IMR-90 (cell line): ENCODE measurements around the gene LRP1-AS. TPM values are rescaled to one million over a fixed set of nuclear protein-coding genes. Genes with fewer than 3 reads are reported as not detected.
A peak's percentile ranks its signal among the peaks of the same experiment; 100 is the strongest.

Experiments used
- ATAC-seq: fragments of 200-7000 bp; cut with Tn5 transposase; 2 replicates; pipeline ENCODE4 v1.9.1; 2020; ENCODE audit warnings: low read depth, mild to moderate bottlenecking, moderate library complexity
- BruUV-seq: library from RNA; stranded (reverse); fragments of 400-500 nt; replicated peaks from 2 replicates; lab custom pipeline; 2021; lab: Mats Ljungman, UMichigan
- CTCF ChIA-PET: fragments of 300-600 bp; formaldehyde crosslinking; extraction: SDS; loops from one replicate; lab custom pipeline; 2021; ENCODE audit warnings: antibody characterized with exemption; lab: Yijun Ruan, JAX
- POLR2A ChIA-PET: fragments of 300-600 bp; sonication (Branson Sonifier 250); formaldehyde crosslinking; loops from one replicate; lab custom pipeline; 2022; ENCODE audit warnings: antibody characterized with exemption; ENCODE audit not compliant: unreplicated experiment; lab: Charles Lee
- DNase-seq: peaks from one replicate; pipeline ENCODE4 v3.0.0; 2013
- H2AFZ ChIP-seq: replicated peaks from 2 replicates; pipeline ENCODE3; 2013; ENCODE audit warnings: low read length, mild to moderate bottlenecking; ENCODE audit not compliant: poor library complexity
- H2AK5ac ChIP-seq: 2 replicates; pipeline ENCODE4 v1.6.1; 2013; ENCODE audit warnings: low read depth, low read length, inconsistent platforms
- H2AK9ac ChIP-seq: replicated peaks from 2 replicates; pipeline ENCODE3; 2013; ENCODE audit warnings: mild to moderate bottlenecking, low read depth, low read length, moderate library complexity; ENCODE audit not compliant: poor library complexity
- H2BK120ac ChIP-seq: 2 replicates; pipeline ENCODE4 v1.6.1; 2013; ENCODE audit warnings: low read depth, low read length, inconsistent platforms
- H2BK15ac ChIP-seq: 3 replicates; pipeline ENCODE4 v1.6.1; 2013; ENCODE audit warnings: low read depth, low read length, inconsistent platforms
- H2BK20ac ChIP-seq: 2 replicates; pipeline ENCODE4 v1.6.1; 2013; ENCODE audit warnings: low read depth, mild to moderate bottlenecking, inconsistent platforms, low read length, moderate library complexity
- H2BK5ac ChIP-seq: 2 replicates; pipeline ENCODE4 v1.6.1; 2013; ENCODE audit warnings: mild to moderate bottlenecking, low read depth, low read length, inconsistent platforms; ENCODE audit not compliant: poor library complexity, severe bottlenecking
- H3K14ac ChIP-seq: replicated peaks from 2 replicates; pipeline ENCODE4 v1.6.1; 2013; ENCODE audit warnings: low read depth, low read length, inconsistent platforms
- H3K18ac ChIP-seq: 2 replicates; pipeline ENCODE4 v1.6.1; 2013; ENCODE audit warnings: low read depth, low read length, control low read depth
- H3K23ac ChIP-seq: 2 replicates; pipeline ENCODE4 v1.6.1; 2013; ENCODE audit warnings: low read depth, low read length, inconsistent platforms
- H3K27ac ChIP-seq: 2 replicates; pipeline ENCODE4 v1.5.1; 2013; ENCODE audit warnings: mild to moderate bottlenecking, control low read depth, low read length; ENCODE audit not compliant: insufficient read depth
- H3K27me3 ChIP-seq: 2 replicates; pipeline ENCODE4 v1.6.1; 2013; ENCODE audit warnings: low read length; ENCODE audit not compliant: control insufficient read depth, insufficient read depth
- H3K36me3 ChIP-seq: 2 replicates; pipeline ENCODE4 v1.6.1; 2013; ENCODE audit warnings: low read length, mixed read lengths; ENCODE audit not compliant: control insufficient read depth, insufficient read depth
- H3K4ac ChIP-seq: 2 replicates; pipeline ENCODE4 v1.6.1; 2013; ENCODE audit warnings: low read depth, low read length, inconsistent platforms
- H3K4me1 ChIP-seq: 2 replicates; pipeline ENCODE4 v1.6.1; 2013; ENCODE audit warnings: low read length, mixed read lengths; ENCODE audit not compliant: control insufficient read depth, insufficient read depth
- H3K4me2 ChIP-seq: 2 replicates; pipeline ENCODE4 v1.6.1; 2013; ENCODE audit warnings: low read depth, mild to moderate bottlenecking, control low read depth, low read length, moderate library complexity
- H3K4me3 ChIP-seq: 2 replicates; pipeline ENCODE4 v1.5.1; 2013; ENCODE audit warnings: low read depth, mild to moderate bottlenecking, control low read depth, low read length, moderate library complexity; ENCODE audit not compliant: insufficient read depth
- H3K56ac ChIP-seq: 2 replicates; pipeline ENCODE4 v1.6.1; 2013; ENCODE audit warnings: low read length, inconsistent platforms; ENCODE audit not compliant: insufficient read depth; ENCODE audit errors: extremely low read depth
- H3K79me1 ChIP-seq, 2 experiments: 2 replicates each; pipeline ENCODE4 v1.6.1; 2013; ENCODE audit warnings: low read length in 2 of 2, inconsistent platforms in 1 of 2, low read depth in 1 of 2
- H3K9ac ChIP-seq: 2 replicates; pipeline ENCODE4 v1.6.1; 2013; ENCODE audit warnings: low read depth, low read length, control low read depth
- H3K9me1 ChIP-seq: 2 replicates; pipeline ENCODE4 v1.6.1; 2013; ENCODE audit warnings: low read length, inconsistent platforms; ENCODE audit not compliant: insufficient read depth
- H3K9me3 ChIP-seq: 2 replicates; pipeline ENCODE4 v1.6.1; 2013; ENCODE audit warnings: low read length; ENCODE audit not compliant: control insufficient read depth, insufficient read depth
- H4K20me1 ChIP-seq: 2 replicates; pipeline ENCODE4 v1.6.1; 2013; ENCODE audit warnings: low read length, inconsistent platforms; ENCODE audit not compliant: insufficient read depth
- H4K5ac ChIP-seq: 2 replicates; pipeline ENCODE4 v1.6.1; 2013; ENCODE audit warnings: mild to moderate bottlenecking, low read depth, low read length, control low read depth
- H4K8ac ChIP-seq, 2 experiments: 2 replicates each; pipeline ENCODE4 v1.6.1; 2013; ENCODE audit warnings: low read depth in 2 of 2, low read length in 2 of 2, control low read depth in 1 of 2, inconsistent platforms in 1 of 2
- H4K91ac ChIP-seq: 2 replicates; pipeline ENCODE4 v1.6.1; 2013; ENCODE audit warnings: low read depth, low read length, inconsistent platforms; ENCODE audit not compliant: insufficient read depth
- CHD1 ChIP-seq: IDR thresholded peaks from 2 replicates; pipeline ENCODE4 v1.6.1; 2012; ENCODE audit warnings: low read depth, low read length, improper control_type of control experiment
- MAZ ChIP-seq: IDR thresholded peaks from 2 replicates; pipeline ENCODE4 v1.6.1; 2012; ENCODE audit warnings: low read depth, mild to moderate bottlenecking, low read length, improper control_type of control experiment, moderate library complexity, borderline replicate concordance
- MXI1 ChIP-seq: IDR thresholded peaks from 2 replicates; pipeline ENCODE4 v1.6.1; 2012; ENCODE audit warnings: low read depth, mild to moderate bottlenecking, low read length, moderate library complexity, borderline replicate concordance
- SMC3 ChIP-seq: fragments of 150-350 bp; IDR thresholded peaks from 2 replicates; pipeline ENCODE4 v1.6.1; 2016; ENCODE audit warnings: low read depth, mild to moderate bottlenecking, antibody characterized with exemption, low read length, moderate library complexity
- whole genome bisulfite sequencing, 2 experiments: methylation state at CpG; one replicate each; pipeline versions ENCODE4 v1.1.5 to v1.1.7; 2013; ENCODE audit warnings: missing lambda C conversion rate in 2 of 2; ENCODE audit not compliant: insufficient read length in 1 of 2; ENCODE audit errors: extremely low coverage in 2 of 2; 5-methylcytosine and 5-hydroxymethylcytosine counted together
- dilution Hi-C: fragments of 300-500 bp; cut with HindIII; formaldehyde crosslinking; loops from one replicate; pipeline ENCODE4 v1.14.3; 2018; ENCODE audit warnings: low sequenced_read_pairs; ENCODE audit not compliant: unreplicated experiment
- in situ Hi-C: fragments of 300-500 bp; cut with MboI; formaldehyde crosslinking; loops from 3 replicates; pipeline ENCODE4 v1.14.3; 2019; ENCODE audit warnings: low sequenced_read_pairs, inconsistent platforms, mixed read lengths
- intact Hi-C: fragments of 100-400 bp; cut with micrococcal nuclease; formaldehyde crosslinking; loops from 2 replicates; pipeline ENCODE4 v1.10.0; 2022
- polyA plus RNA-seq, 3 experiments: library from polyadenylated mRNA; depleted of rRNA; stranded (reverse); fragments of >200 nt; gene quantifications; 2 replicates each; pipeline ENCODE4 v1.2.3, GENCODE V29; 2012; ENCODE audit warnings: low replicate concordance in 1 of 3
- total RNA-seq: library from RNA; depleted of rRNA; stranded (reverse); fragments of >200 nt; gene quantifications from 2 replicates; pipeline ENCODE4 v1.2.3, GENCODE V29; 2012
- TF ChIP-seq, protein P1 (sequence below): fragments of 150-350 bp; IDR thresholded peaks from 2 replicates; pipeline ENCODE4 v1.6.1; 2017; ENCODE audit warnings: mild to moderate bottlenecking, antibody characterized with exemption, low read length, low read depth

The LRP1-AS gene
- total and polyA plus RNA-seq, 2 of the 4 experiments (the other 2 are of a cell fraction): not detected

DNA sequence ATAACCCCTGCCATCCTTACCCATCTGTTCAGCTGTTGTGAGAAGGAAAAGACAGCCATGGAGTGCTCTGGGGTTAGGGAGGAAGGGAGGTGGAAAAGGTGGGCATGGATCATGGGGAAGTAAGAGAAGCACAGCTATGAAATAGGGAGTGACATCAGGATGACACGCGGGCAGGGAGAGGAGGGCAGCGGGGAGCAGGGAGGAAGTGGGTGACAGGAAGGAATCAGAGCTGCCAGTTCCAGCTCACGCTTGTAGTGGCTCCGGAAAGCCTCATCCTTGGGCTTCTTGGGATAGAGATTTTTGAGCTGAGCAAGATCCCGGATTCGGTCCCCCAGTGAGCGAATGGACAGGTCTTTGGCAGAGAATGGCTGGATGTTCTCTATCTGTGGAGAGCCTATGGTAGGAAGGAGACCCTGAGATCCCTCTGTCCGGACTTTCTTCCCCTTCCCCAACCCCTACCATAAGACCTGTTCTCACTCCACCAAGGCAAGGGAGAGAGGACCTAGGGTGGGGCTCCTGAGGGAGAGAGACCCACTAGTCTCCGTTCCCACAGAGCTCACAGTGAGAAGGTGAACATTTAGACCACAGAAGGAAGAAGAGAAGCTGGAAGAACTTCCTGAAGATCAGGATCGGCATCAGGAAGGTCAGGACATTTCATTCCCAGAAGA, 48.2 kb downstream of the LRP1-AS start:
- in situ Hi-C loops: no loop called here
- Histone ChIP-seq H3K4me1 (peaks cover 15% of the 10 kb centered on the region), H2BK15ac (no peak overlapping the region), H3K4me2 (no peak overlapping the region), H2BK120ac (no peak overlapping the region), H3K23ac (no peak overlapping the region), H4K20me1 (peaks cover 28% of the 10 kb centered on the region), H3K18ac (no peak overlapping the region), H2AK9ac (peak overlapping the region; percentile 22), H2AFZ (no peak overlapping the region), H2BK20ac (no peak overlapping the region), H3K27me3 (no peaks in the 10 kb centered on the region), H3K56ac (no peak overlapping the region), H4K5ac (no peak overlapping the region), H3K79me1 (peaks cover 13 to 42% of the 10 kb centered on the region in 2 experiments), H3K4me3 (no peak overlapping the region), H4K8ac (no peak overlapping the region), H4K91ac (no peak overlapping the region), H3K27ac (no peak overlapping the region), H3K36me3 (peaks cover 64% of the 10 kb centered on the region), H3K4ac (no peak overlapping the region), H3K14ac (no peak overlapping the region), H3K9me3 (no peaks in the 10 kb centered on the region), H3K9me1 (peaks cover 18% of the 10 kb centered on the region), H2AK5ac (no peak overlapping the region), H3K9ac (no peak overlapping the region), H2BK5ac (no peak overlapping the region)
- dilution Hi-C loops: no loop called here
- ATAC-seq (no peak), DNase-seq (no peak)
- BruUV-seq: no TSS peak
- 89% methylated on average over 5 of the region's 11 CpGs; no CpG with 5 or more reads in 1 of the 2 experiments for WGBS, 2 experiments
- intact Hi-C loops: no loop called here
- ChIA-PET CTCF (no interaction called here), POLR2A (interaction anchor here (1.2 kb wide), 1 partner anchor 8 kb away, joined by 3 read pairs; no protein-coding TSS in a partner anchor)
- TF ChIP-seq CHD1 (no peak), MAZ (no peak), SMC3 (no peak), MXI1 (no peak)
- TF ChIP-seq, protein P1, sequence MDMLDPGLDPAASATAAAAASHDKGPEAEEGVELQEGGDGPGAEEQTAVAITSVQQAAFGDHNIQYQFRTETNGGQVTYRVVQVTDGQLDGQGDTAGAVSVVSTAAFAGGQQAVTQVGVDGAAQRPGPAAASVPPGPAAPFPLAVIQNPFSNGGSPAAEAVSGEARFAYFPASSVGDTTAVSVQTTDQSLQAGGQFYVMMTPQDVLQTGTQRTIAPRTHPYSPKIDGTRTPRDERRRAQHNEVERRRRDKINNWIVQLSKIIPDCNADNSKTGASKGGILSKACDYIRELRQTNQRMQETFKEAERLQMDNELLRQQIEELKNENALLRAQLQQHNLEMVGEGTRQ: no peak
